ENCODE measurements around the gene RASGRF1.

RASGRF1 gene

DNA sequence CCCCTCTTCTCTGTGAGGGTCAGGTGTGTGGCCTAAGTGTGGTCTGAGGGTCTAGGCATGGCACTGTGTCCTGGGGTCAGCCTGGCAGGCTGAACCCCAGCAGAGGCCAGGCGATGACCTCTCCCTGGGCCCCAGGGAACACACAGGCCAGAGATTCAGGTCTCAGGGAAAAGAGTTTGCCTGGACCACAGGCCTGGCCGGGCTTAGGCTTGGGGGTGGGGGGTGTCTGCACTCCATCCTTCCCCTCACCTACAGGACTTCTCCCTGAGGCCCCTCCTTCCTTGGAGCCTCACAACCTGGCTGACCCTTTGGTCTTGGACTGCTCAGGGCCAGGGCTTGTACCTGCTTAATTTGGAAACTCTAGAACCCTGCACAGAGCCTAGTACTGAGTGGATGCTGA is 21.8 kb downstream of the RASGRF1 start (continued):
- TF ChIP-seq, protein P1, sequence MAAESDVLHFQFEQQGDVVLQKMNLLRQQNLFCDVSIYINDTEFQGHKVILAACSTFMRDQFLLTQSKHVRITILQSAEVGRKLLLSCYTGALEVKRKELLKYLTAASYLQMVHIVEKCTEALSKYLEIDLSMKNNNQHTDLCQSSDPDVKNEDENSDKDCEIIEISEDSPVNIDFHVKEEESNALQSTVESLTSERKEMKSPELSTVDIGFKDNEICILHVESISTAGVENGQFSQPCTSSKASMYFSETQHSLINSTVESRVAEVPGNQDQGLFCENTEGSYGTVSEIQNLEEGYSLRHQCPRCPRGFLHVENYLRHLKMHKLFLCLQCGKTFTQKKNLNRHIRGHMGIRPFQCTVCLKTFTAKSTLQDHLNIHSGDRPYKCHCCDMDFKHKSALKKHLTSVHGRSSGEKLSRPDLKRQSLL (tag by site-specific recombination; IDR thresholded peaks at IDR 0.05): no peak
- no peak for TF ChIP-seq ZNF544 (tag by site-specific recombination; IDR thresholded peaks at IDR 0.05)
- TF ChIP-seq HOXC10 (CRISPR knock-in tag; IDR thresholded peaks at IDR 0.05): no peak

DNA sequence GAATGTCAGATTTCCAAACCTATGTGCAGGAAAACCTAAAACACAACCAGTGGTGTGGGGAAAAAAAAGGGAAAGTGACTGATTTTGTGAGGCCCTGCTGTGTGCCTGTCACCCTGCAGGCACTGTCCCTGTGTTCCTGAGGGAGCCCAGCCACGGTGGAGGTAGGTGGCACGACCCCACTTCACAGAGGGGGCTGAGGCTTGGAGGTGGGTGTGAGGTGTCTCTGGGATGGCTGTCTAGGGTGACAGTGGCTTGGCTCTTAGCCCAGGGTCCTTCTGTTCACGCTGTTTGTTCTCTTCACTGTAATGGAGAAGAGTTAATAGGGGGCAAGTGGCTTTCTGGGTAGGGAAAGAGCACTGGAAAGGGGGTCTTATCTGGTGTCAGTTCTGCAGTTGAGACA is 22.6 kb downstream of the RASGRF1 start:
- CTCF ChIA-PET: interaction anchor here (1.0 to 1.7 kb wide), 2 partner anchors 13 to 117 kb away, joined by 3 to 6 read pairs; no protein-coding TSS in a partner anchor
- no peaks in the 10 kb centered on the region for H3K36me3 ChIP-seq (ENCODE audit: control insufficient read depth in 2 of 2, insufficient read depth in 1 of 2, low read length in 2 of 2)
- H3K4me3 ChIP-seq (ENCODE audit: low read depth, low read length): no peak overlapping the region
- 0 out of 2 replicates have a peak, but pooled peaks have one; percentile 18 for TF ChIP-seq ZFHX2 (tag by site-specific recombination; conservative IDR thresholded peaks at IDR 0.05)
- peak; percentile 48 for TF ChIP-seq PRDM1 (tag by site-specific recombination; IDR thresholded peaks at IDR 0.05)
- TF ChIP-seq EGR2 (tag by site-specific recombination; IDR thresholded peaks at IDR 0.05; ENCODE audit: low read depth): 0 out of 2 replicates have a peak, but pooled peaks have one; percentile 51
- TF ChIP-seq TRIM28 (IDR thresholded peaks at IDR 0.05; ENCODE audit: borderline replicate concordance, low read length): no peak
- TF ChIP-seq OSR2 (tag by site-specific recombination; IDR thresholded peaks at IDR 0.05): no peak
- TF ChIP-seq, protein P2, sequence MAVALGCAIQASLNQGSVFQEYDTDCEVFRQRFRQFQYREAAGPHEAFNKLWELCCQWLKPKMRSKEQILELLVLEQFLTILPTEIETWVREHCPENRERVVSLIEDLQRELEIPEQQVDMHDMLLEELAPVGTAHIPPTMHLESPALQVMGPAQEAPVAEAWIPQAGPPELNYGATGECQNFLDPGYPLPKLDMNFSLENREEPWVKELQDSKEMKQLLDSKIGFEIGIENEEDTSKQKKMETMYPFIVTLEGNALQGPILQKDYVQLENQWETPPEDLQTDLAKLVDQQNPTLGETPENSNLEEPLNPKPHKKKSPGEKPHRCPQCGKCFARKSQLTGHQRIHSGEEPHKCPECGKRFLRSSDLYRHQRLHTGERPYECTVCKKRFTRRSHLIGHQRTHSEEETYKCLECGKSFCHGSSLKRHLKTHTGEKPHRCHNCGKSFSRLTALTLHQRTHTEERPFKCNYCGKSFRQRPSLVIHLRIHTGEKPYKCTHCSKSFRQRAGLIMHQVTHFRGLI (tag by site-specific recombination; IDR thresholded peaks at IDR 0.05): no peak
- no peak for TF ChIP-seq FEZF1 (tag by site-specific recombination; IDR thresholded peaks at IDR 0.05)
- TF ChIP-seq ZIC2 (tag by site-specific recombination; IDR thresholded peaks at IDR 0.05): peak; percentile 21; the same call in 1 of the 2 replicates
- no peak overlapping the region for H3K27ac ChIP-seq (ENCODE audit: extremely low read depth, low read depth, low read length)
- H3K9me3 ChIP-seq (ENCODE audit: control insufficient read depth, insufficient read depth, low read depth, low read length): no peaks in the 10 kb centered on the region
- POLR2A ChIA-PET: no interaction called here
- H3K4me1 ChIP-seq (ENCODE audit: control insufficient read depth, insufficient read depth, low read length): no peaks in the 10 kb centered on the region

DNA sequence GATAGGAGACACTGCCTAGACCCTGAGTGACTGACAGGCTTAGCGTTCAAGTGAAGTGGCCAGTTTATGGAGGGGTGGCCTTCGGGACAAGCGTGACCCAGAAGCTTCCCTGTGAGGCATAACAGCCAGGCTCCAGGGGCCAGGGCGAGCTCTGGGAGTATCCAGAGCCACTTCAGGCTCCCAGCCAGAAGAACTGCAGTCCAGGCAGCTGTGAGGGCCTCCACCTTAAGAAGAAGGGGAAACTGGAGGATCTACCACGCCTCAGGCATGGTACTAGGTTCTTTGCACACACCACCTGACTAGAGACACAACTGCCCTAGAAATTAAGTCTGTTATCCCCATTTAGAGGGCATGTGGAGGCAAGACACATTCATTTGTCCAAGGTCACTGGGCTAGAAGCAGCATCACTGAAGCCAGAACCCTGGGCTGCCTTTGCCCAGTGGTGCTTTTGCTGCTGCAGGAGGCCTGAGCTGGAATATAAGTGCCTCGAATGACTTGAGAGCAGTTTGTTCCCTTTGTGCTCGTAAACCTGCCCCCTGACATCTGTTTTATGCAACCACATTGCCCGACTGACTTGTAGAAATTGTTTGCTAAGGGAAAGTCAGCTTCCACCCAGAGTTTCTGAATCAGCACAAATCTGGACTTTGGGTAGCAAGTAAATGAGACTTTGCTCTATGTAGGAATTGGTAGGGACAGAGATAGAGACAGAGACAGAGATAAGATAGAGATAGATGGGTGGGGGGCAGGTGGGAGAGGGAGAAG is 23.3 kb downstream of the RASGRF1 start:
- POLR2A ChIA-PET: no interaction called here
- TF ChIP-seq ZNF600 (tag by site-specific recombination; IDR thresholded peaks at IDR 0.05) (no peak), SP7 (tag by site-specific recombination; IDR thresholded peaks at IDR 0.05) (no peak), ZNF366 (tag by site-specific recombination; conservative IDR thresholded peaks at IDR 0.05) (no peak), OVOL3 (tag by site-specific recombination; IDR thresholded peaks at IDR 0.05) (no peak), ZNF416 (tag by site-specific recombination; IDR thresholded peaks at IDR 0.05) (no peak), BCL11A (tag by site-specific recombination; IDR thresholded peaks at IDR 0.05; ENCODE audit: low read depth) (no peak), ZNF223 (tag by site-specific recombination; IDR thresholded peaks at IDR 0.05) (no peak), ZNF292 (tag by site-specific recombination; IDR thresholded peaks at IDR 0.05; ENCODE audit: borderline replicate concordance, low read depth) (no peak), ZNF514 (tag by site-specific recombination; IDR thresholded peaks at IDR 0.05) (no peak), ZNF548 (tag by site-specific recombination; IDR thresholded peaks at IDR 0.05) (no peak), ZNF354C (tag by site-specific recombination; IDR thresholded peaks at IDR 0.05; ENCODE audit: borderline replicate concordance, low read depth) (no peak), GFI1B (tag by site-specific recombination; IDR thresholded peaks at IDR 0.05) (no peak)
- TF ChIP-seq, protein P3, sequence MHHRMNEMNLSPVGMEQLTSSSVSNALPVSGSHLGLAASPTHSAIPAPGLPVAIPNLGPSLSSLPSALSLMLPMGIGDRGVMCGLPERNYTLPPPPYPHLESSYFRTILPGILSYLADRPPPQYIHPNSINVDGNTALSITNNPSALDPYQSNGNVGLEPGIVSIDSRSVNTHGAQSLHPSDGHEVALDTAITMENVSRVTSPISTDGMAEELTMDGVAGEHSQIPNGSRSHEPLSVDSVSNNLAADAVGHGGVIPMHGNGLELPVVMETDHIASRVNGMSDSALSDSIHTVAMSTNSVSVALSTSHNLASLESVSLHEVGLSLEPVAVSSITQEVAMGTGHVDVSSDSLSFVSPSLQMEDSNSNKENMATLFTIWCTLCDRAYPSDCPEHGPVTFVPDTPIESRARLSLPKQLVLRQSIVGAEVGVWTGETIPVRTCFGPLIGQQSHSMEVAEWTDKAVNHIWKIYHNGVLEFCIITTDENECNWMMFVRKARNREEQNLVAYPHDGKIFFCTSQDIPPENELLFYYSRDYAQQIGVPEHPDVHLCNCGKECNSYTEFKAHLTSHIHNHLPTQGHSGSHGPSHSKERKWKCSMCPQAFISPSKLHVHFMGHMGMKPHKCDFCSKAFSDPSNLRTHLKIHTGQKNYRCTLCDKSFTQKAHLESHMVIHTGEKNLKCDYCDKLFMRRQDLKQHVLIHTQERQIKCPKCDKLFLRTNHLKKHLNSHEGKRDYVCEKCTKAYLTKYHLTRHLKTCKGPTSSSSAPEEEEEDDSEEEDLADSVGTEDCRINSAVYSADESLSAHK (tag by site-specific recombination; IDR thresholded peaks at IDR 0.05): no peak
- TF ChIP-seq, protein P4, sequence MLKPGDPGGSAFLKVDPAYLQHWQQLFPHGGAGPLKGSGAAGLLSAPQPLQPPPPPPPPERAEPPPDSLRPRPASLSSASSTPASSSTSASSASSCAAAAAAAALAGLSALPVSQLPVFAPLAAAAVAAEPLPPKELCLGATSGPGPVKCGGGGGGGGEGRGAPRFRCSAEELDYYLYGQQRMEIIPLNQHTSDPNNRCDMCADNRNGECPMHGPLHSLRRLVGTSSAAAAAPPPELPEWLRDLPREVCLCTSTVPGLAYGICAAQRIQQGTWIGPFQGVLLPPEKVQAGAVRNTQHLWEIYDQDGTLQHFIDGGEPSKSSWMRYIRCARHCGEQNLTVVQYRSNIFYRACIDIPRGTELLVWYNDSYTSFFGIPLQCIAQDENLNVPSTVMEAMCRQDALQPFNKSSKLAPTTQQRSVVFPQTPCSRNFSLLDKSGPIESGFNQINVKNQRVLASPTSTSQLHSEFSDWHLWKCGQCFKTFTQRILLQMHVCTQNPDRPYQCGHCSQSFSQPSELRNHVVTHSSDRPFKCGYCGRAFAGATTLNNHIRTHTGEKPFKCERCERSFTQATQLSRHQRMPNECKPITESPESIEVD (tag by site-specific recombination; IDR thresholded peaks at IDR 0.05): no peak
- TF ChIP-seq, protein P5, sequence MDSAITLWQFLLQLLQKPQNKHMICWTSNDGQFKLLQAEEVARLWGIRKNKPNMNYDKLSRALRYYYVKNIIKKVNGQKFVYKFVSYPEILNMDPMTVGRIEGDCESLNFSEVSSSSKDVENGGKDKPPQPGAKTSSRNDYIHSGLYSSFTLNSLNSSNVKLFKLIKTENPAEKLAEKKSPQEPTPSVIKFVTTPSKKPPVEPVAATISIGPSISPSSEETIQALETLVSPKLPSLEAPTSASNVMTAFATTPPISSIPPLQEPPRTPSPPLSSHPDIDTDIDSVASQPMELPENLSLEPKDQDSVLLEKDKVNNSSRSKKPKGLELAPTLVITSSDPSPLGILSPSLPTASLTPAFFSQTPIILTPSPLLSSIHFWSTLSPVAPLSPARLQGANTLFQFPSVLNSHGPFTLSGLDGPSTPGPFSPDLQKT (IDR thresholded peaks at IDR 0.05; ENCODE audit: borderline replicate concordance, low read depth, low read length): no peak
- CTCF ChIA-PET: interaction anchor here (1.0 to 2.4 kb wide), 3 partner anchors 14 to 118 kb away, joined by 3 to 9 read pairs (median 6); no protein-coding TSS in a partner anchor
- Histone ChIP-seq H3K4me1 (ENCODE audit: control insufficient read depth, insufficient read depth, low read length) (no peaks in the 10 kb centered on the region), H3K27ac (ENCODE audit: extremely low read depth, low read depth, low read length) (no peak overlapping the region), H3K9me3 (ENCODE audit: control insufficient read depth, insufficient read depth, low read depth, low read length) (no peaks in the 10 kb centered on the region), H3K4me3 (ENCODE audit: low read depth, low read length) (no peak overlapping the region), H3K36me3 (ENCODE audit: control insufficient read depth in 2 of 2, insufficient read depth in 1 of 2, low read length in 2 of 2) (no peaks in the 10 kb centered on the region)

Data from HEK293 (cell line).